ENCODE data around the gene ING3. TPM values are rescaled to one million over a fixed set of nuclear protein-coding genes. Genes with fewer than 3 reads are reported as not detected.

ING3 gene, protein sequence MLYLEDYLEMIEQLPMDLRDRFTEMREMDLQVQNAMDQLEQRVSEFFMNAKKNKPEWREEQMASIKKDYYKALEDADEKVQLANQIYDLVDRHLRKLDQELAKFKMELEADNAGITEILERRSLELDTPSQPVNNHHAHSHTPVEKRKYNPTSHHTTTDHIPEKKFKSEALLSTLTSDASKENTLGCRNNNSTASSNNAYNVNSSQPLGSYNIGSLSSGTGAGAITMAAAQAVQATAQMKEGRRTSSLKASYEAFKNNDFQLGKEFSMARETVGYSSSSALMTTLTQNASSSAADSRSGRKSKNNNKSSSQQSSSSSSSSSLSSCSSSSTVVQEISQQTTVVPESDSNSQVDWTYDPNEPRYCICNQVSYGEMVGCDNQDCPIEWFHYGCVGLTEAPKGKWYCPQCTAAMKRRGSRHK
- total RNA-seq (2021; fragmentation: NEBNext Ultra II Directional; extraction: Animal tissue kit (Norgen Biotek cat#: 25700)): 10 to 100 TPM in 5 of 6 experiments, 1 to 10 TPM in 1; 9.8 to 15.0 (median 12.7) TPM
- long read RNA-seq, transcript ING3-201 (12 exons, 3,777 nt): major isoform, 11 of 19 reads
- long read RNA-seq, partial matches to known transcripts: 1 of 19 reads
- long read RNA-seq, other reads (novel, unspliced or antisense): 1 of 19 reads

GRCh38 chr7:120950539-120951308 lies at the start of gene ING3:
ING3 (plus strand) TSS chr7:120950777; CDS start chr7:120950897, 120 bp downstream.
- Mint-ChIP-seq H3K4me3 (peak within 1 kb of the TSS; percentile 95), H3K9me3 (no peaks in the 10 kb centered on the region), H3K27ac (peak within 1 kb of the TSS; percentile 98), H3K36me3 (ENCODE audit: low read depth) (peaks cover 4% of the 10 kb centered on the region), H3K4me1 (ENCODE audit: low read depth) (peaks cover 24% of the 10 kb centered on the region), H3K27me3 (ENCODE audit: insufficient read depth) (no peaks in the 10 kb centered on the region; the same call in 1 of the 2 replicates)
- DNase-seq: peak; percentile 97
- TF ChIP-seq, protein P1, sequence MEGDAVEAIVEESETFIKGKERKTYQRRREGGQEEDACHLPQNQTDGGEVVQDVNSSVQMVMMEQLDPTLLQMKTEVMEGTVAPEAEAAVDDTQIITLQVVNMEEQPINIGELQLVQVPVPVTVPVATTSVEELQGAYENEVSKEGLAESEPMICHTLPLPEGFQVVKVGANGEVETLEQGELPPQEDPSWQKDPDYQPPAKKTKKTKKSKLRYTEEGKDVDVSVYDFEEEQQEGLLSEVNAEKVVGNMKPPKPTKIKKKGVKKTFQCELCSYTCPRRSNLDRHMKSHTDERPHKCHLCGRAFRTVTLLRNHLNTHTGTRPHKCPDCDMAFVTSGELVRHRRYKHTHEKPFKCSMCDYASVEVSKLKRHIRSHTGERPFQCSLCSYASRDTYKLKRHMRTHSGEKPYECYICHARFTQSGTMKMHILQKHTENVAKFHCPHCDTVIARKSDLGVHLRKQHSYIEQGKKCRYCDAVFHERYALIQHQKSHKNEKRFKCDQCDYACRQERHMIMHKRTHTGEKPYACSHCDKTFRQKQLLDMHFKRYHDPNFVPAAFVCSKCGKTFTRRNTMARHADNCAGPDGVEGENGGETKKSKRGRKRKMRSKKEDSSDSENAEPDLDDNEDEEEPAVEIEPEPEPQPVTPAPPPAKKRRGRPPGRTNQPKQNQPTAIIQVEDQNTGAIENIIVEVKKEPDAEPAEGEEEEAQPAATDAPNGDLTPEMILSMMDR (IDR thresholded peaks at IDR 0.05): no peak

DNA sequence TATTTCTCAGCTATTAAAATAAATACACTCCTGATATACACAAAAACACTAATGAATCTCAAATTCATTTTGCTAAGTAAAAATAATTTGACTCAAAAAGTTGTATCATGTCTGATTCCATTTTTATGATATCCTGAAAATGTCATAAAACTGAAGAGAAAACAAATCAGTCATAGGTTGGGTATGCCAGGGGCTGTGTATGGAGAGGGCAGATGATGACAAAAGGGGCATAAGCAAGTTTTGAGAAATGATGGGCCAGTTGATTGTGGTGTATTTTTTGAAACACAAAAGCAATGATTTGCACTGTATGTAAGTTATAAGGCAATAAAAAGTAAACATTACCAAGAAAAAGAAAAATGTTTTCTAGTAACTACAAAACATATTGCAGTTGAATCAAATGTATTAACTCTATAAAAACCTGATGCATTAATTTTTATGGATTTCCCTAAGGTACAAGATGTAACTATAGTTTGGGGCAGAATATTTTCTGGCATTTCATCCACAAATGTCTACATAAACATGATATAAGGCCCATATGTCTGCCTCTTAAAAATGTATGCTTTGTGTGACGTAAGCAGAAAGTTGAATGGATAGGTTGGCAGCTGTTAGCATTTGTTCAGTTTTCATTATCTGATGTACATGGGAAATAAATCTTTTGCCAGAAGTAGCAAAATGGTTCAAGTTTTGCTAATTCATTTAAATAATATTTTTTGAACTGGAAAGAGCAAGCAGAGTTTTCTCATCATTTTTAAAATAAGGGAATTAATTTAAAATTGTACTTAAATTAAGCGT lies 35.1 kb upstream of the ING3 start:
- Mint-ChIP-seq H3K27me3 (ENCODE audit: insufficient read depth) (no peaks in the 10 kb centered on the region), H3K4me3 (no peak overlapping the region), H3K4me1 (ENCODE audit: low read depth) (no peaks in the 10 kb centered on the region), H3K9me3 (no peaks in the 10 kb centered on the region), H3K36me3 (ENCODE audit: low read depth) (no peaks in the 10 kb centered on the region), H3K27ac (no peak overlapping the region)
- TF ChIP-seq, protein P1 (IDR thresholded peaks at IDR 0.05): no peak
- no peak for DNase-seq

- no peaks in the 10 kb centered on the region for H3K27me3 Mint-ChIP-seq (ENCODE audit: insufficient read depth)
- H3K4me1 Mint-ChIP-seq (ENCODE audit: low read depth): no peaks in the 10 kb centered on the region
- TF ChIP-seq, protein P1 (IDR thresholded peaks at IDR 0.05): no peak
- no peaks in the 10 kb centered on the region for H3K9me3 Mint-ChIP-seq
- no peak overlapping the region for H3K27ac Mint-ChIP-seq
- no peak overlapping the region for H3K4me3 Mint-ChIP-seq
- no peaks in the 10 kb centered on the region for H3K36me3 Mint-ChIP-seq (ENCODE audit: low read depth)
- DNase-seq: no peak
Observed at GRCh38 chr7:120916121-120916520, 34.5 kb upstream of the ING3 start.

- H3K27me3 Mint-ChIP-seq (ENCODE audit: insufficient read depth): no peaks in the 10 kb centered on the region
- no peak for DNase-seq
- H3K4me1 Mint-ChIP-seq (ENCODE audit: low read depth): no peaks in the 10 kb centered on the region
- TF ChIP-seq, protein P1 (IDR thresholded peaks at IDR 0.05): no peak
- H3K27ac Mint-ChIP-seq: no peak overlapping the region
- H3K9me3 Mint-ChIP-seq: no peaks in the 10 kb centered on the region
- H3K4me3 Mint-ChIP-seq: no peak overlapping the region
- no peaks in the 10 kb centered on the region for H3K36me3 Mint-ChIP-seq (ENCODE audit: low read depth)
Observed at GRCh38 chr7:120916538-120916937, 34.0 kb upstream of the ING3 start.

DNA sequence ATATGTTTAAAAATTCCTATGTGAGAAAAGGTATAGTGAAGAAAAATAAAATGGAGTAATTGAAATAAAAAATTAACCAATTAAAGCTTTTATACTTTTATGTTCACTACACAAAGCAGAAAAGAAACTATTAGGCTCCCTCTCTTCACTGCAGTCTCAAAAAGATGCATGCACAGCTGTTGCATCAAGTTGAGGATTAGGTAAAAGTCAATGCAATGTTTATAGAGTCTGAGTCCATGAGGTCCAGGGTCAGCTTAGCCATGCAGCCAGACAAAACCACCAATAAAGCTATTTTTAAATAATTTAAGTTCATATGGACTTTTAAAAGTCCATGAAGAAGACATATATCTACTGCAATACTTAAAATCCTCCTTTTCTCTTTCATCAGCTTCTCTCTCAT lies 31.1 kb upstream of the ING3 start:
- TF ChIP-seq, protein P1 (IDR thresholded peaks at IDR 0.05): no peak
- no peak overlapping the region for H3K27ac Mint-ChIP-seq
- no peaks in the 10 kb centered on the region for H3K9me3 Mint-ChIP-seq
- DNase-seq: no peak
- H3K4me1 Mint-ChIP-seq (ENCODE audit: low read depth): no peaks in the 10 kb centered on the region
- H3K27me3 Mint-ChIP-seq (ENCODE audit: insufficient read depth): no peaks in the 10 kb centered on the region; the same call in 1 of the 2 replicates
- no peaks in the 10 kb centered on the region for H3K36me3 Mint-ChIP-seq (ENCODE audit: low read depth)
- H3K4me3 Mint-ChIP-seq: no peak overlapping the region

All from HFFc6 (cell line).